Prostate gland (tissue), 2 donors: ENCODE results near the gene PLVAP.

Experiments
- POLR2AphosphoS5 ChIP-seq: sonication (generic); formaldehyde crosslinking; IDR thresholded peaks from one replicate; pipeline ENCODE4 v1.6.1; 2017; ENCODE audit warnings: antibody characterized with exemption
- TF ChIP-seq, protein P1 (sequence below), 4 experiments: fragments of 200-600 bp in 2 of 4; fragments of 450-650 bp in 2 of 4; sonication (generic) in 2 of 4; IDR thresholded peaks; 1 replicate in 3 of 4; 2 replicates in 1 of 4; pipeline ENCODE4 v1.5.1; 2016 to 2019; ENCODE audit warnings: antibody characterized with exemption in 4 of 4, mild to moderate bottlenecking in 2 of 4, moderate library complexity in 2 of 4

- TF ChIP-seq, protein P1, sequence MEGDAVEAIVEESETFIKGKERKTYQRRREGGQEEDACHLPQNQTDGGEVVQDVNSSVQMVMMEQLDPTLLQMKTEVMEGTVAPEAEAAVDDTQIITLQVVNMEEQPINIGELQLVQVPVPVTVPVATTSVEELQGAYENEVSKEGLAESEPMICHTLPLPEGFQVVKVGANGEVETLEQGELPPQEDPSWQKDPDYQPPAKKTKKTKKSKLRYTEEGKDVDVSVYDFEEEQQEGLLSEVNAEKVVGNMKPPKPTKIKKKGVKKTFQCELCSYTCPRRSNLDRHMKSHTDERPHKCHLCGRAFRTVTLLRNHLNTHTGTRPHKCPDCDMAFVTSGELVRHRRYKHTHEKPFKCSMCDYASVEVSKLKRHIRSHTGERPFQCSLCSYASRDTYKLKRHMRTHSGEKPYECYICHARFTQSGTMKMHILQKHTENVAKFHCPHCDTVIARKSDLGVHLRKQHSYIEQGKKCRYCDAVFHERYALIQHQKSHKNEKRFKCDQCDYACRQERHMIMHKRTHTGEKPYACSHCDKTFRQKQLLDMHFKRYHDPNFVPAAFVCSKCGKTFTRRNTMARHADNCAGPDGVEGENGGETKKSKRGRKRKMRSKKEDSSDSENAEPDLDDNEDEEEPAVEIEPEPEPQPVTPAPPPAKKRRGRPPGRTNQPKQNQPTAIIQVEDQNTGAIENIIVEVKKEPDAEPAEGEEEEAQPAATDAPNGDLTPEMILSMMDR (IDR thresholded peaks at IDR 0.05): no peak
- no peak for TF ChIP-seq POLR2AphosphoS5
Measured at GRCh38 chr19:17305216-17305516, 72.0 kb downstream of the PLVAP start.
